ENCODE data around the gene LTF.

The LTF gene

DNA sequence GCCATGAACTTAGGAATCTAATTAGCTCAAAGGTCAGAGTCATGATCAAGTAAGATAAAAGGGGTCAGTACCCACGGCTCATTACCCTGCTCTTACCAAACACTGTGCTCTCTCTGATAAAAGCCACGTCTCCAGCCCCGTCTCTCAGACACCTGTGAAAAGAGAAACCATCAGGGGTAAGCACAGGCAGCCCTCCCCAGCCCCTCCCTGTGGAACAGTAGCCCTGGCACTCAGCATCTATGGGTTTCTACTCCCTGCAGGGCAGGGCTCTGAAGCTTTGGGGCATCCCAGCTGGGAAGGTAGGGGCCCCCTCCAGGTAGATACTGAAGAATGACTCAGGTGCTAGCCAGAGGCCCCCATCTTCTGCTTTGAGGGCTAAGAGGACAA lies 10.5 kb downstream of the LTF start (continued):
- TF ChIP-seq ZNF37A (tag by site-specific recombination; IDR thresholded peaks at IDR 0.05) = no peak
- no peak for TF ChIP-seq ZNF112 (tag by site-specific recombination; IDR thresholded peaks at IDR 0.05)
- no peak for TF ChIP-seq ZNF16 (tag by site-specific recombination; IDR thresholded peaks at IDR 0.05; ENCODE audit: low read depth)
- TF ChIP-seq ZNF792 (tag by site-specific recombination; IDR thresholded peaks at IDR 0.05) = no peak
- TF ChIP-seq ZNF830 (tag by site-specific recombination; IDR thresholded peaks at IDR 0.05; ENCODE audit: low read depth) = no peak
- TF ChIP-seq ZNF114 (tag by site-specific recombination; IDR thresholded peaks at IDR 0.05) = no peak
- TF ChIP-seq, protein P1, sequence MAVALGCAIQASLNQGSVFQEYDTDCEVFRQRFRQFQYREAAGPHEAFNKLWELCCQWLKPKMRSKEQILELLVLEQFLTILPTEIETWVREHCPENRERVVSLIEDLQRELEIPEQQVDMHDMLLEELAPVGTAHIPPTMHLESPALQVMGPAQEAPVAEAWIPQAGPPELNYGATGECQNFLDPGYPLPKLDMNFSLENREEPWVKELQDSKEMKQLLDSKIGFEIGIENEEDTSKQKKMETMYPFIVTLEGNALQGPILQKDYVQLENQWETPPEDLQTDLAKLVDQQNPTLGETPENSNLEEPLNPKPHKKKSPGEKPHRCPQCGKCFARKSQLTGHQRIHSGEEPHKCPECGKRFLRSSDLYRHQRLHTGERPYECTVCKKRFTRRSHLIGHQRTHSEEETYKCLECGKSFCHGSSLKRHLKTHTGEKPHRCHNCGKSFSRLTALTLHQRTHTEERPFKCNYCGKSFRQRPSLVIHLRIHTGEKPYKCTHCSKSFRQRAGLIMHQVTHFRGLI (tag by site-specific recombination; IDR thresholded peaks at IDR 0.05) = no peak
- TF ChIP-seq ZSCAN16 (tag by site-specific recombination; IDR thresholded peaks at IDR 0.05) = no peak
- no peak for TF ChIP-seq ZNF174 (tag by site-specific recombination; IDR thresholded peaks at IDR 0.05)

GRCh38 chr3:46453526-46454208 lies 11.0 kb downstream of the LTF start:
- POLR2A ChIA-PET = no interaction called here
- TF ChIP-seq, protein P2, sequence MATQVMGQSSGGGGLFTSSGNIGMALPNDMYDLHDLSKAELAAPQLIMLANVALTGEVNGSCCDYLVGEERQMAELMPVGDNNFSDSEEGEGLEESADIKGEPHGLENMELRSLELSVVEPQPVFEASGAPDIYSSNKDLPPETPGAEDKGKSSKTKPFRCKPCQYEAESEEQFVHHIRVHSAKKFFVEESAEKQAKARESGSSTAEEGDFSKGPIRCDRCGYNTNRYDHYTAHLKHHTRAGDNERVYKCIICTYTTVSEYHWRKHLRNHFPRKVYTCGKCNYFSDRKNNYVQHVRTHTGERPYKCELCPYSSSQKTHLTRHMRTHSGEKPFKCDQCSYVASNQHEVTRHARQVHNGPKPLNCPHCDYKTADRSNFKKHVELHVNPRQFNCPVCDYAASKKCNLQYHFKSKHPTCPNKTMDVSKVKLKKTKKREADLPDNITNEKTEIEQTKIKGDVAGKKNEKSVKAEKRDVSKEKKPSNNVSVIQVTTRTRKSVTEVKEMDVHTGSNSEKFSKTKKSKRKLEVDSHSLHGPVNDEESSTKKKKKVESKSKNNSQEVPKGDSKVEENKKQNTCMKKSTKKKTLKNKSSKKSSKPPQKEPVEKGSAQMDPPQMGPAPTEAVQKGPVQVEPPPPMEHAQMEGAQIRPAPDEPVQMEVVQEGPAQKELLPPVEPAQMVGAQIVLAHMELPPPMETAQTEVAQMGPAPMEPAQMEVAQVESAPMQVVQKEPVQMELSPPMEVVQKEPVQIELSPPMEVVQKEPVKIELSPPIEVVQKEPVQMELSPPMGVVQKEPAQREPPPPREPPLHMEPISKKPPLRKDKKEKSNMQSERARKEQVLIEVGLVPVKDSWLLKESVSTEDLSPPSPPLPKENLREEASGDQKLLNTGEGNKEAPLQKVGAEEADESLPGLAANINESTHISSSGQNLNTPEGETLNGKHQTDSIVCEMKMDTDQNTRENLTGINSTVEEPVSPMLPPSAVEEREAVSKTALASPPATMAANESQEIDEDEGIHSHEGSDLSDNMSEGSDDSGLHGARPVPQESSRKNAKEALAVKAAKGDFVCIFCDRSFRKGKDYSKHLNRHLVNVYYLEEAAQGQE (tag by site-specific recombination; IDR thresholded peaks at IDR 0.05) = peak; percentile 82
- no peak for TF ChIP-seq ZNF768 (tag by site-specific recombination; IDR thresholded peaks at IDR 0.05)
- CTCF ChIA-PET = interaction anchor here (0.9 kb wide), 1 partner anchor 35 kb away, joined by 3 read pairs; no protein-coding TSS in a partner anchor
- no peak overlapping the region for H3K27ac ChIP-seq (ENCODE audit: extremely low read depth, low read depth, low read length)
- H3K36me3 ChIP-seq (ENCODE audit: control insufficient read depth in 2 of 2, insufficient read depth in 1 of 2, low read length in 2 of 2) = no peaks in the 10 kb centered on the region
- H3K9me3 ChIP-seq (ENCODE audit: control insufficient read depth, insufficient read depth, low read depth, low read length) = no peaks in the 10 kb centered on the region
- H3K4me1 ChIP-seq (ENCODE audit: control insufficient read depth, insufficient read depth, low read length) = no peaks in the 10 kb centered on the region
- no peak overlapping the region for H3K4me3 ChIP-seq (ENCODE audit: low read depth, low read length)

GRCh38 chr3:46449755-46450552 lies 14.8 kb downstream of the LTF start:
- Histone ChIP-seq H3K36me3 (ENCODE audit: control insufficient read depth in 2 of 2, insufficient read depth in 1 of 2, low read length in 2 of 2) (no peaks in the 10 kb centered on the region), H3K9me3 (ENCODE audit: control insufficient read depth, insufficient read depth, low read depth, low read length) (no peaks in the 10 kb centered on the region), H3K27ac (ENCODE audit: extremely low read depth, low read depth, low read length) (no peak overlapping the region), H3K4me3 (ENCODE audit: low read depth, low read length) (no peak overlapping the region), H3K4me1 (ENCODE audit: control insufficient read depth, insufficient read depth, low read length) (no peaks in the 10 kb centered on the region)
- POLR2A ChIA-PET = no interaction called here
- CTCF ChIA-PET = interaction anchor here (0.6 to 1.9 kb wide), 13 partner anchors 9 to 1496 kb away, joined by 3 to 10 read pairs (median 4); no protein-coding TSS in a partner anchor
- TF ChIP-seq ZNF202 (tag by site-specific recombination; IDR thresholded peaks at IDR 0.05; ENCODE audit: borderline replicate concordance) (no peak), ZNF791 (tag by site-specific recombination; IDR thresholded peaks at IDR 0.05) (no peak), ZNF600 (tag by site-specific recombination; IDR thresholded peaks at IDR 0.05) (no peak), ZNF561 (tag by site-specific recombination; IDR thresholded peaks at IDR 0.05; ENCODE audit: borderline replicate concordance) (no peak), ZNF544 (tag by site-specific recombination; IDR thresholded peaks at IDR 0.05) (no peak), RBAK (tag by site-specific recombination; IDR thresholded peaks at IDR 0.05) (no peak)
- TF ChIP-seq, protein P3, sequence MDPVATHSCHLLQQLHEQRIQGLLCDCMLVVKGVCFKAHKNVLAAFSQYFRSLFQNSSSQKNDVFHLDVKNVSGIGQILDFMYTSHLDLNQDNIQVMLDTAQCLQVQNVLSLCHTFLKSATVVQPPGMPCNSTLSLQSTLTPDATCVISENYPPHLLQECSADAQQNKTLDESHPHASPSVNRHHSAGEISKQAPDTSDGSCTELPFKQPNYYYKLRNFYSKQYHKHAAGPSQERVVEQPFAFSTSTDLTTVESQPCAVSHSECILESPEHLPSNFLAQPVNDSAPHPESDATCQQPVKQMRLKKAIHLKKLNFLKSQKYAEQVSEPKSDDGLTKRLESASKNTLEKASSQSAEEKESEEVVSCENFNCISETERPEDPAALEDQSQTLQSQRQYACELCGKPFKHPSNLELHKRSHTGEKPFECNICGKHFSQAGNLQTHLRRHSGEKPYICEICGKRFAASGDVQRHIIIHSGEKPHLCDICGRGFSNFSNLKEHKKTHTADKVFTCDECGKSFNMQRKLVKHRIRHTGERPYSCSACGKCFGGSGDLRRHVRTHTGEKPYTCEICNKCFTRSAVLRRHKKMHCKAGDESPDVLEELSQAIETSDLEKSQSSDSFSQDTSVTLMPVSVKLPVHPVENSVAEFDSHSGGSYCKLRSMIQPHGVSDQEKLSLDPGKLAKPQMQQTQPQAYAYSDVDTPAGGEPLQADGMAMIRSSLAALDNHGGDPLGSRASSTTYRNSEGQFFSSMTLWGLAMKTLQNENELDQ (tag by site-specific recombination; IDR thresholded peaks at IDR 0.05; ENCODE audit: low read depth) = no peak
- TF ChIP-seq, protein P4, sequence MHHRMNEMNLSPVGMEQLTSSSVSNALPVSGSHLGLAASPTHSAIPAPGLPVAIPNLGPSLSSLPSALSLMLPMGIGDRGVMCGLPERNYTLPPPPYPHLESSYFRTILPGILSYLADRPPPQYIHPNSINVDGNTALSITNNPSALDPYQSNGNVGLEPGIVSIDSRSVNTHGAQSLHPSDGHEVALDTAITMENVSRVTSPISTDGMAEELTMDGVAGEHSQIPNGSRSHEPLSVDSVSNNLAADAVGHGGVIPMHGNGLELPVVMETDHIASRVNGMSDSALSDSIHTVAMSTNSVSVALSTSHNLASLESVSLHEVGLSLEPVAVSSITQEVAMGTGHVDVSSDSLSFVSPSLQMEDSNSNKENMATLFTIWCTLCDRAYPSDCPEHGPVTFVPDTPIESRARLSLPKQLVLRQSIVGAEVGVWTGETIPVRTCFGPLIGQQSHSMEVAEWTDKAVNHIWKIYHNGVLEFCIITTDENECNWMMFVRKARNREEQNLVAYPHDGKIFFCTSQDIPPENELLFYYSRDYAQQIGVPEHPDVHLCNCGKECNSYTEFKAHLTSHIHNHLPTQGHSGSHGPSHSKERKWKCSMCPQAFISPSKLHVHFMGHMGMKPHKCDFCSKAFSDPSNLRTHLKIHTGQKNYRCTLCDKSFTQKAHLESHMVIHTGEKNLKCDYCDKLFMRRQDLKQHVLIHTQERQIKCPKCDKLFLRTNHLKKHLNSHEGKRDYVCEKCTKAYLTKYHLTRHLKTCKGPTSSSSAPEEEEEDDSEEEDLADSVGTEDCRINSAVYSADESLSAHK (tag by site-specific recombination; IDR thresholded peaks at IDR 0.05) = no peak
- TF ChIP-seq, protein P5, sequence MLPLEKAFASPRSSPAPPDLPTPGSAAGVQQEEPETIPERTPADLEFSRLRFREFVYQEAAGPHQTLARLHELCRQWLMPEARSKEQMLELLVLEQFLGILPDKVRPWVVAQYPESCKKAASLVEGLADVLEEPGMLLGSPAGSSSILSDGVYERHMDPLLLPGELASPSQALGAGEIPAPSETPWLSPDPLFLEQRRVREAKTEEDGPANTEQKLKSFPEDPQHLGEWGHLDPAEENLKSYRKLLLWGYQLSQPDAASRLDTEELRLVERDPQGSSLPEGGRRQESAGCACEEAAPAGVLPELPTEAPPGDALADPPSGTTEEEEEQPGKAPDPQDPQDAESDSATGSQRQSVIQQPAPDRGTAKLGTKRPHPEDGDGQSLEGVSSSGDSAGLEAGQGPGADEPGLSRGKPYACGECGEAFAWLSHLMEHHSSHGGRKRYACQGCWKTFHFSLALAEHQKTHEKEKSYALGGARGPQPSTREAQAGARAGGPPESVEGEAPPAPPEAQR (tag by site-specific recombination; IDR thresholded peaks at IDR 0.05) = no peak
